Thyroid gland (tissue), 4 donors: ENCODE measurements around the gene AAK1. TPM values are rescaled to one million over a fixed set of nuclear protein-coding genes. Genes with fewer than 3 reads are reported as not detected.

Experiments
- DNase-seq, 2 donors: peaks; one replicate each; pipeline ENCODE4 v3.0.0-alpha.2; 2019
- H3K27ac ChIP-seq, 3 donors: fragments of 200-600 bp; sonication (generic); 1 replicate in 2 of 3; 2 replicates in 1 of 3; pipeline ENCODE4 v1.5.1; 2016 to 2019; ENCODE audit warnings: mild to moderate bottlenecking in 1 of 3, moderate library complexity in 1 of 3
- H3K27me3 ChIP-seq: fragments of 200-600 bp; sonication (generic); one replicate; pipeline ENCODE4 v1.5.1; 2019
- H3K36me3 ChIP-seq, 2 donors: fragments of 200-600 bp; sonication (generic); one replicate each; pipeline ENCODE4 v1.5.1; 2016 to 2019
- H3K4me1 ChIP-seq, 2 donors: fragments of 200-600 bp; sonication (generic); one replicate each; pipeline ENCODE4 v1.5.1; 2017 to 2019
- H3K4me3 ChIP-seq, 3 donors: fragments of 200-600 bp; sonication (generic); replicated peaks in 1 of 3; 1 replicate in 2 of 3; 2 replicates in 1 of 3; pipeline ENCODE4 v1.5.1; 2016; ENCODE audit warnings: mild to moderate bottlenecking in 1 of 3
- H3K9me3 ChIP-seq: fragments of 200-600 bp; sonication (generic); one replicate; pipeline ENCODE4 v1.5.1; 2017
- CTCF ChIP-seq, 6 experiments: fragments of 200-600 bp in 3 of 6; fragments of 450-650 bp in 3 of 6; sonication (generic) in 3 of 6; IDR thresholded peaks; one replicate each; pipeline ENCODE4 v1.5.1; 2016 to 2019; ENCODE audit warnings: antibody characterized with exemption in 6 of 6, mild to moderate bottlenecking in 2 of 6, inconsistent platforms in 1 of 6, moderate library complexity in 1 of 6
- POLR2A ChIP-seq, 2 donors: fragments of 450-650 bp; IDR thresholded peaks; one replicate each; pipeline ENCODE4 v1.6.1; 2017; ENCODE audit warnings: antibody characterized with exemption in 2 of 2, mild to moderate bottlenecking in 2 of 2, moderate library complexity in 1 of 2
- WGBS, 2 donors: methylation state at CpG; one replicate each; pipeline ENCODE4 v1.1.5; 2017; 5-methylcytosine and 5-hydroxymethylcytosine counted together
- intact Hi-C: fragments of 100-400 bp; cut with DNase I; formaldehyde crosslinking; loops from one replicate; pipeline ENCODE4 v1.15.1; 2023
- total RNA-seq, 4 donors: library from RNA; depleted of rRNA; stranded (reverse); fragments of >200 nt; gene quantifications; one replicate each; pipeline ENCODE4 v1.2.3, GENCODE V29; 2016

Gene AAK1
- total RNA-seq, 4 donors from 2014 or later = 82.0 to 174 (median 144) TPM

- peaks cover 59 to 64% of the 10 kb centered on the region in 2 donors for H3K36me3 ChIP-seq
- 78% methylated on average over 1 of the region's 1 CpG for WGBS, 2 donors
- no peak for DNase-seq
- no peaks in the 10 kb centered on the region for H3K27me3 ChIP-seq
- TF ChIP-seq POLR2A (IDR thresholded peaks at IDR 0.05) (no peak), CTCF (IDR thresholded peaks at IDR 0.05) (no peak)
- H3K27ac ChIP-seq = peak overlapping the region in 1 of 3 donors; percentile 32
- intact Hi-C loops = no loop called here
- no peak overlapping the region for H3K4me3 ChIP-seq
- peaks cover 0 to 4% of the 10 kb centered on the region in 2 donors for H3K4me1 ChIP-seq
- no peaks in the 10 kb centered on the region for H3K9me3 ChIP-seq
Measured at GRCh38 chr2:69514819-69515218, 128.7 kb downstream of the AAK1 start.

GRCh38 chr2:69514406-69514805, 129.1 kb downstream of the AAK1 start:
- DNase-seq = peak in 1 of 2 donors; percentile 12
- Histone ChIP-seq H3K4me1 (peaks cover 0 to 4% of the 10 kb centered on the region in 2 donors), H3K27me3 (no peaks in the 10 kb centered on the region), H3K27ac (peak overlapping the region in 1 of 3 donors; percentile 32), H3K4me3 (no peak overlapping the region), H3K36me3 (peaks cover 55 to 67% of the 10 kb centered on the region in 2 donors), H3K9me3 (no peaks in the 10 kb centered on the region)
- intact Hi-C loops = no loop called here
- WGBS, 2 donors = 84 to 93% methylated on average over 2 of the region's 2 CpGs
- TF ChIP-seq POLR2A (IDR thresholded peaks at IDR 0.05) = no peak
- TF ChIP-seq CTCF (IDR thresholded peaks at IDR 0.05) = no peak

GRCh38 chr2:69512446-69512845, 131.1 kb downstream of the AAK1 start:
- Histone ChIP-seq H3K9me3 (no peaks in the 10 kb centered on the region), H3K4me1 (peaks cover 0 to 4% of the 10 kb centered on the region in 2 donors), H3K4me3 (no peak overlapping the region), H3K27ac (peak overlapping the region in 1 of 3 donors; percentile 48), H3K36me3 (peaks cover 57 to 58% of the 10 kb centered on the region in 2 donors), H3K27me3 (no peaks in the 10 kb centered on the region)
- 85 to 93% methylated on average over 3 of the region's 3 CpGs for WGBS, 2 donors
- no peak for DNase-seq
- no peak for TF ChIP-seq POLR2A (IDR thresholded peaks at IDR 0.05)
- TF ChIP-seq CTCF (IDR thresholded peaks at IDR 0.05) = no peak
- intact Hi-C loops = no loop called here

GRCh38 chr2:69510204-69510603, 133.3 kb downstream of the AAK1 start:
- WGBS, 2 donors = 50 to 99% methylated on average over 2 of the region's 2 CpGs
- Histone ChIP-seq H3K9me3 (no peaks in the 10 kb centered on the region), H3K4me3 (no peak overlapping the region), H3K27me3 (no peaks in the 10 kb centered on the region), H3K4me1 (peaks cover 0 to 4% of the 10 kb centered on the region in 2 donors), H3K27ac (no peak overlapping the region), H3K36me3 (peaks cover 71 to 78% of the 10 kb centered on the region in 2 donors)
- DNase-seq = no peak
- intact Hi-C loops = no loop called here
- no peak for TF ChIP-seq CTCF (IDR thresholded peaks at IDR 0.05)
- no peak for TF ChIP-seq POLR2A (IDR thresholded peaks at IDR 0.05)

GRCh38 chr2:69509750-69510140, 133.8 kb downstream of the AAK1 start:
- intact Hi-C loops = no loop called here
- H3K36me3 ChIP-seq = peaks cover 71 to 78% of the 10 kb centered on the region in 2 donors
- TF ChIP-seq POLR2A (IDR thresholded peaks at IDR 0.05) (no peak), CTCF (IDR thresholded peaks at IDR 0.05) (no peak)

More at GRCh38 chr2:69509750-69510140, 133.8 kb downstream of the AAK1 start:
- H3K27me3 ChIP-seq = no peaks in the 10 kb centered on the region
- DNase-seq = no peak
- peaks cover 0 to 2% of the 10 kb centered on the region in 2 donors for H3K4me1 ChIP-seq
- H3K27ac ChIP-seq = peak overlapping the region in 1 of 3 donors; percentile 35
- no peak overlapping the region for H3K4me3 ChIP-seq
- WGBS, 2 donors = 96 to 98% methylated on average over 7 of the region's 7 CpGs
- no peaks in the 10 kb centered on the region for H3K9me3 ChIP-seq
